Stimulated activated effector memory CD8-positive, alpha-beta T cell treated with anti-CD3 and anti-CD28 coated beads, Interleukin-12 subunit alpha, Interleukin-12 subunit beta, amount 100 ng/mL, for 72 hours (primary cell): ENCODE data around the gene SARS2.

Experiments
- ATAC-seq: fragments of 150-1000 bp; cut with Tn5 transposase; 2 replicates; pipeline ENCODE4 v1.10.0; 2021
- DNase-seq, 2 donors: peaks; one replicate each; pipeline ENCODE4 v3.0.0; 2021 to 2022; ENCODE audit warnings: low spot score in 2 of 2
- H3K27ac Mint-ChIP-seq: one replicate; pipeline ENCODE4 v1.8.0; 2022; ENCODE audit warnings: mild to moderate bottlenecking, mixed read lengths
- H3K36me3 Mint-ChIP-seq: one replicate; pipeline ENCODE4 v1.8.0; 2022; ENCODE audit warnings: mild to moderate bottlenecking, mixed read lengths
- H3K4me1 Mint-ChIP-seq: one replicate; pipeline ENCODE4 v1.8.0; 2022; ENCODE audit warnings: mixed read lengths
- H3K4me3 Mint-ChIP-seq: one replicate; pipeline ENCODE4 v1.8.0; 2022; ENCODE audit warnings: mild to moderate bottlenecking, mixed read lengths
- H3K9me3 Mint-ChIP-seq: one replicate; pipeline ENCODE4 v1.8.0; 2022; ENCODE audit warnings: mixed read lengths

SARS2 gene

DNA sequence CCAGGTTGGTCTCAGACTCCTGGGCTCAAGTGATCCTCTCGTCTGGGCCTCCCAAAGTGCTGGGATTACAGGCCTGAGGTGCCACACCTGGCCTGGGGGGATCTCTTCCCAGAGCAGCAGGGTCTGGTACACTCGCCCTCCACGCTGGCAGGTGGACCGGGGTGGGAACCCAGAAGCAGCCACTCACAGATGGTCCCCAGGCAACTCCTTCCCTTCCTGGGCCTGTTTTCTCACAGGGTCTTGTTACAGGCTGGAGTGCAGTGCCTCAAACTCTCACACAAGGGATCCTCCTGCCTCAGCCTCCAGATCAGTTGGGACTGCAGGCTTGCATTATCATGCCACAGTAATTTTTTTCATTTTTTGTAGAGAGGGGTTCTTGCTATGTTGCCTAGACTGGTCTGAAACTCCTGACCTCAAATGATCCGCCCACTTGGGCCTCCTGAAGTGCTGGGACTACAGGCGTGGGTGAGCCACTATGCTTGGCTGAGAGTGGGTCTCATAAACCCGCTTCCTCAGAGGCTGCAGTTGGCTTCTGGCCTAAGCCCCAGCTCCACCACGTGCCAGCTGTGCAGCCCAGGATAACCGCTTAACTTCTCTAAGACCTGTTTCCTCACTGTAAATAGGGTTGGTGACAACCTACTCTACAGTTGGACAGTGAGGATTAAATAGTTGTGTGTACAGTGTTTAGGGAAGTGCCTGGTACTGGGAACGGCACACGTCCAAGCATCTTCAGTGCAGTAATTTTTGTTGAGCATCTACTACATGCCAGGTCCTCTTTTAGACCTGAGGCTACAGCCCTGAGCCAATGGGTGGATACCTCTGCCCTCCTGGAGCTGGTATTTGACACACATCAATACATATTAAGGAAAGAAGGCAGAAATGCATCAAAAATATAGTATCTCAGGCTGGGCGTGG lies 17.7 kb downstream of the SARS2 start:
- ATAC-seq: peak; percentile 48
- peaks cover 20% of the 10 kb centered on the region for H3K36me3 Mint-ChIP-seq

DNA sequence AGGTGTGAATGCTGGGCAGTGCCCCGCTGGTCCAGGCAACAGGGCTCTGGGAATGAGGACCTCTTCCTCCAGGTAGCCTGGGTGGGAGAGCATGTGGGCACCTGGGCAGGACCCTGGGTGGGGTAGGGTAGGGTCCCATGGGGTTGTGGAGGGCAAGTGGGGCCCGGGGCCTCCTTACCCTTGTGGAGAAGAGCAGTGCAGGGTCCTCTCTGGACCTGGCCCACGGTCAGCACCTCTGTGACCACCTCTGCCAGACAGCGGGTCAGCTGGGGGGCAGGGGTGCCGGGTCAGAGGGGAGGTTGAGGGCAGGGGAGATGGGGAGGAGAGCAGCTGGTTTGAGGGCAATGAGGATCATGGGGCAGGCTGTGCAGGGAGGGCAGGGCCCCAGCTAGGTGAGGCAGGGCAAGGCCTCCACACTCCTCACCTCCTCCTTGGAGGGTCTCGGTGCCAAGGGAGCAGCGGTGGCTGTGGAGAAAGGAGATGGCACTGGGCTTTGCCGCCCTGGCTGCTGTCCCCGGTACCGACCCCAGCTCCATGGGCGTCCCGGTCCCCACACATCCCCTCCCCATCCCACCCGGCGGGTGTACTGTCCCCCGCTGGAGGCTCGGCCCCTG lies 19.1 kb downstream of the SARS2 start:
- Mint-ChIP-seq H3K4me1 (peaks cover 23% of the 10 kb centered on the region), H3K9me3 (no peaks in the 10 kb centered on the region), H3K36me3 (peaks cover 34% of the 10 kb centered on the region), H3K4me3 (no peak overlapping the region), H3K27ac (no peak overlapping the region)
- DNase-seq (no peak), ATAC-seq (no peak)

More for the DNA sequence above, 17.7 kb downstream of the SARS2 start:
- peak overlapping the region; percentile 67 for H3K27ac Mint-ChIP-seq
- H3K4me3 Mint-ChIP-seq: no peak overlapping the region
- H3K4me1 Mint-ChIP-seq: peaks cover 16% of the 10 kb centered on the region
- no peaks in the 10 kb centered on the region for H3K9me3 Mint-ChIP-seq
- no peak for DNase-seq

DNA sequence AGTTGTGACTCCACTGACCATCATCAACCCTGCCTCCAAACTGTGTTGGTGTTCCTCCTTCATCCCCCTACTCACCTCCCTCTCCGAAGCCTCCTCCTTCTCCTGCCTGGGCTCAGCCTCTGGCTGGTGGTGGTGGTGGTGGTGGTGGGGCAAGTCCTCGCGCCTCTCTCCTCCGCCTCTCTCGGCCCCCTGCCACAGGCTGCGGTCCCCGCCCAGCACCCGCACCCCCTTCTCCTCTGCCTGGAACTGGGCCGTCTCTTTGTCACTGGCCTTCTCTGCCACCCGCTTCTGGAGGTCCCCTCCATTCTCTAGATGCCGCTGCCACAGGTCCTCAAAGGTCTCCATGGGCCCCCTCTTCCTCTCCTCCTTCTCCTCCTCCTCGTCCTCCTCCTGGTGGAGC lies 20.1 kb downstream of the SARS2 start:
- Mint-ChIP-seq H3K4me3 (no peak overlapping the region), H3K27ac (peak overlapping the region; percentile 69), H3K4me1 (peaks cover 23% of the 10 kb centered on the region), H3K36me3 (peaks cover 44% of the 10 kb centered on the region), H3K9me3 (no peaks in the 10 kb centered on the region)
- DNase-seq: no peak
- ATAC-seq: no peak

DNA sequence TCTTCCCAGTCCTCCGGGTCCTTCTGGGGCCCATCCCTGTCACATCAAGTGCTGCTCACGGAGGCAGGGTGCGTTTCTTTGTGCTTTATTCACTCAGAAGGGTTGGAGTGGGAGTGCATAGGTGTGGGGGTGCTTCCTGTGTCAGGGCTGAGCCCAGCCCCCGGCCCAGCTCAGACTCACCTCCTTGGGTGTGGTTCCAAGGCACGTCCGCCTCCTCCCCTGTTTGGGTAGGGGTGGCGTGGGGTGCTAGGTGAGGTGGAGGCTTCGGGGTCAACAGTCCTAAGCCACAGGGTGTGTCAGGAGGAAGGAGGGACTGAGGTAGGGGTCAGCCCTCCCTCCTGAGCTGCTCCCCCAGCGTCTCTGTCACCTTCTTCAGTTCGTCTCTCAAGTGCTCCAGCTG lies 21.7 kb downstream of the SARS2 start:
- Mint-ChIP-seq H3K27ac (peak overlapping the region; percentile 81), H3K9me3 (no peaks in the 10 kb centered on the region), H3K4me1 (peaks cover 31% of the 10 kb centered on the region), H3K36me3 (peaks cover 59% of the 10 kb centered on the region), H3K4me3 (no peak overlapping the region)
- ATAC-seq: no peak
- DNase-seq: no peak

DNA sequence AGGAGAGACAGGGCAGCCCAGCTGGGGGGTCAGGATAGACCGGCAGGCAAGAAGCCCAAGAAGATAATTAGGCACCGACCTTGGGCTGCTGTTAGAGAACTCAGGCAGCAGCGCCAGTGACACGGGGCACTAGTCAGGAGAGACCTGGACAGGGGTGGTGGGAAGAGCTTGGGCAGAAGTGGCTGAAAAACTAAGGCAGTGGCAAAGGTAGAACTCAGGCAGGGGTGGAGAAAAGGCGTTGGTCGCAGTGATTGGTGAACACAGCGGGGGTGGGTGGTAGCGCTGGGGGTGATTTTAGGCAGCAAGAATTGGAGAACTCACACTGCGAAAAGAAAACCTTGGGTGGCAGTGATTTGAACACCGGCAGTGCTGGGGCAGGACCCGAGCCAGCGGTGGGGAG lies 22.9 kb downstream of the SARS2 start:
- DNase-seq: no peak
- Mint-ChIP-seq H3K9me3 (no peaks in the 10 kb centered on the region), H3K4me3 (no peak overlapping the region), H3K4me1 (peaks cover 25% of the 10 kb centered on the region), H3K27ac (peak overlapping the region; percentile 81), H3K36me3 (peaks cover 72% of the 10 kb centered on the region)
- no peak for ATAC-seq

DNA sequence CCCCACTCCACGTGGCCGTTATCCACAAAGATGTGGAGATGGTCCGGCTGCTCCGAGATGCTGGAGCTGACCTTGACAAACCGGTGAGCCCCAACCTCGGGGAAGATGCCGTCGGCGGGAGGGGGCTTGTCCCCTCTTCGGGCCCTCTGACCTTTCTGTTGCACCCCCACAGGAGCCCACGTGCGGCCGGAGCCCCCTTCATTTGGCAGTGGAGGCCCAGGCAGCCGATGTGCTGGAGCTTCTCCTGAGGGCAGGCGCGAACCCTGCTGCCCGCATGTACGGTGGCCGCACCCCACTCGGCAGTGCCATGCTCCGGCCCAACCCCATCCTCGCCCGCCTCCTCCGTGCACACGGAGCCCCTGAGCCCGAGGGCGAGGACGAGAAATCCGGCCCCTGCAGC lies 23.3 kb downstream of the SARS2 start:
- no peak overlapping the region for H3K4me3 Mint-ChIP-seq
- DNase-seq: no peak
- peak overlapping the region; percentile 81 for H3K27ac Mint-ChIP-seq
- no peaks in the 10 kb centered on the region for H3K9me3 Mint-ChIP-seq
- peaks cover 76% of the 10 kb centered on the region for H3K36me3 Mint-ChIP-seq
- H3K4me1 Mint-ChIP-seq: peaks cover 21% of the 10 kb centered on the region
- ATAC-seq: no peak

DNA sequence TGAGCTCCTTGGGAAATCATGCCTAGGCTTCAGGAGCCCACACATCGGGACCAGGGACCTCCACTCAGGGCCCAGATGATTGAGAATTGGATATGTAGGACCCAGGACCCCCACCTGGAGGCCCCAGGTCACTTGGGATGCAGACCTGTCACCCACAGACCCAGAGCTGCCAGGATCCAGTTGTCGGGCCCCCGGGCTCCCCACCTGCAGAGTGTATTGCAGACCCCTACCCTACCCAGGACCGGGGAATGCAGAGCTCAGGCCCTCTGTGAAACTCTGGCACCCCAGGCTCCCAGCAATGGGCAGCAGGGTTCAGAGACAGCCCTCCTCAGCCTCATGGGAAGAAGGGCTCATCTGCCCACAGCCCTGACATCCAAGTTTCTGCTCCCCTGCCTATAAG lies 24.9 kb downstream of the SARS2 start:
- H3K4me1 Mint-ChIP-seq: peaks cover 22% of the 10 kb centered on the region
- no peak for DNase-seq
- peaks cover 79% of the 10 kb centered on the region for H3K36me3 Mint-ChIP-seq

DNA sequence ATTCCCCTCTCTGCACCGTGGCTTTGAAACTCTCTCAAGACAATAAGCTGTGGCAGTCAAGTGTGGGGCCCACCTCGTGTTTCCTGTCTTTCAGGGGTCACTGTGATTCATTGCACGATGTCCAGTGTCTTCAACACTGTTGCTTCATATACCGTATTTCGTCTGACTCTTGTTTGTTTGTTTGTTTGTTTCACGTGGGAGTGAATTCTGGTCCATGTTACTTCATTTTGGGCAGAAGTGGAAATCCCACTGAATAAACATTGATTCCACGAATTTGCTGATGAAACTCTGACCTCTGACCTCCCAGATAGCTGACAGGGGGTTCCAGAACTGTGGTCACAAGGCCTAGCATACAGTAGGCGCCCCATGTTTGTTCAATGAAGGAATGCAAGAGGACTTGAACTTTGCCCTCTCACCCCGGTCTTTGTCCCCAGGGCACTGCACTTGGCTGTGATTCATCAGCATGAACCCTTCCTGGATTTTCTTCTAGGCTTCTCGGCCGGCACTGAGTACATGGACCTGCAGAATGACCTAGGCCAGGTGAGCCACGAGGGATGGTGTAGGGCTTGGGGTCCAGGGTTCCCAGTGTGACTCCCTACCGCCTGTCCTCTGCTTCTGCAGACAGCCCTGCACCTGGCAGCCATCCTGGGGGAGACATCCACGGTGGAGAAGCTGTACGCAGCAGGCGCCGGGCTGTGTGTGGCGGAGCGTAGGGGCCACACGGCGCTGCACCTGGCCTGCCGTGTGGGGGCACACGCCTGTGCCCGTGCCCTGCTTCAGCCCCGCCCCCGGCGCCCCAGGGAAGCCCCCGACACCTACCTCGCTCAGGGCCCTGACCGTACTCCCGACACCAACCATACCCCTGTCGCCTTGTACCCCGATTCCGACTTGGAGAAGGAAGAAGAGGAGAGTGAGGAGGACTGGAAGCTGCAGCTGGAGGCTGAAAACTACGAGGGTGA lies 25.7 kb downstream of the SARS2 start:
- Mint-ChIP-seq H3K36me3 (peaks cover 86% of the 10 kb centered on the region), H3K9me3 (no peaks in the 10 kb centered on the region), H3K27ac (peak overlapping the region; percentile 11)

More for the DNA sequence above, 24.9 kb downstream of the SARS2 start:
- no peak for ATAC-seq
- Mint-ChIP-seq H3K4me3 (no peak overlapping the region), H3K9me3 (no peaks in the 10 kb centered on the region), H3K27ac (no peak overlapping the region)

DNA sequence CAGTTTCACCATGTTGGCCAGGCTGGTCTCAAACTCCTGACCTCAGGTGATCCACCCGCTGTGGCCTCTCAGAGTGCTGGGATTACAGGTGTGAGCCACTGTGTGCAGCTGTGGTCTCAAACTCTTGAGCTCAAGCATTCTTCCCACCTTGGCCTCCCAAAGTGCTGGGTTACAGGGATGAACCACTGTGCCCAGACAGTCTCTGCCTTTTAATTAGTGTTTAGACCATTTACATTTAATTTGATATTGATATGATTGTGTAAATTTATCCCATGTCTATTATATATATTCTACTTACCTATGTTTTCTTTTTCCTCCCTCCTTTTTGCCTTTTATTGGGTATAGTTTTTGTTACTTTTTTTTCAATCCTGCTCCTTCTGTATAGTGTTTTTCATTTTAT lies 28.9 kb downstream of the SARS2 start:
- DNase-seq: no peak
- Mint-ChIP-seq H3K36me3 (peaks cover 72% of the 10 kb centered on the region), H3K4me1 (peaks cover 38% of the 10 kb centered on the region), H3K9me3 (no peaks in the 10 kb centered on the region), H3K4me3 (peak overlapping the region; percentile 82), H3K27ac (peak overlapping the region; percentile 46)
- ATAC-seq: no peak

More for the DNA sequence above, 25.7 kb downstream of the SARS2 start:
- H3K4me3 Mint-ChIP-seq: no peak overlapping the region
- ATAC-seq (no peak), DNase-seq (no peak)
- H3K4me1 Mint-ChIP-seq: peaks cover 23% of the 10 kb centered on the region

DNA sequence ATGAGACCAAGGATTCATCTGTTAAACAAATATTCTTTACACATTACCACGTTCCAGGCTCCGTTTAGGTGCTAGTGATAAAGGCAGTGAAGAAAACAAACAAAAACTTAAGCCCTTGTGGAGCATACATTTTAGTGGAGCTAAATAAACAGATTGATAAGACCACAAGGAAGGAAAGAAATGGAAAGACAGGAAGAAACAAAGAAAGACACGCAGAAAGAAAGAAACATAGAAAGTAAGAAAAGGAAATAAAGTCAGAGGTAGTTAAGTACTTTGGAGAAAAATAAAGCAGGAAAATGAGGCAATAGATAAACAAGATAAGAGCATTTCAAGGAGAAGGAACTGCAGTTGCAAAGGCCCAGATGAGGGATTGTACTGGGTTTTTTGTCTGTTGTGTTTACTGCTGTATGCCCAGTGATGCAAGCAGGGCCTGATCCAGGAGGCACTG lies 29.8 kb downstream of the SARS2 start:
- no peak for DNase-seq
- ATAC-seq: no peak
- peak overlapping the region; percentile 88 for H3K27ac Mint-ChIP-seq
- H3K36me3 Mint-ChIP-seq: peaks cover 63% of the 10 kb centered on the region
- no peaks in the 10 kb centered on the region for H3K9me3 Mint-ChIP-seq
- H3K4me3 Mint-ChIP-seq: peak overlapping the region; percentile 82
- H3K4me1 Mint-ChIP-seq: peaks cover 38% of the 10 kb centered on the region

DNA sequence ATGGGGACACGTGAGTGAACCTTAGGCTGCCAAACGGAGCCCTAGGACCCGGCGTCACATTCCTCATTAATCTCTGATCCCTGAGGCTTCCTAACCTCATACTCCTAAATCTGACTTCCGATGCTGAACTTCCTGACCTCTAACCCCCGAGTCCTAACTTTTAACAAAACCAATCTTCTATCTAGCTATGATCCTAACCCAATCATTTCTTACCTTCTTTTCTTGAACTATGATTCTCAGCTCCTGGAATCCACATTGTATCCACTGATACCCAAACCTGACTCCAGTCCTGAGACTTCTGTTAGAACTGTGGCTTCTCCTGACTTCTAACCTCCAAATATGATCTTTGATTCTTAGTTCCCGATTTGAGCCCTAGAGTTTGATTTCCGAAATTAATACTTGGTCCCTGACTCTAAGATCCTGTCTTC lies 30.3 kb downstream of the SARS2 start:
- Mint-ChIP-seq H3K4me1 (peaks cover 43% of the 10 kb centered on the region), H3K36me3 (peaks cover 57% of the 10 kb centered on the region), H3K4me3 (peak overlapping the region; percentile 82), H3K27ac (peak overlapping the region; percentile 88), H3K9me3 (no peaks in the 10 kb centered on the region)
- no peak for DNase-seq
- no peak for ATAC-seq

DNA sequence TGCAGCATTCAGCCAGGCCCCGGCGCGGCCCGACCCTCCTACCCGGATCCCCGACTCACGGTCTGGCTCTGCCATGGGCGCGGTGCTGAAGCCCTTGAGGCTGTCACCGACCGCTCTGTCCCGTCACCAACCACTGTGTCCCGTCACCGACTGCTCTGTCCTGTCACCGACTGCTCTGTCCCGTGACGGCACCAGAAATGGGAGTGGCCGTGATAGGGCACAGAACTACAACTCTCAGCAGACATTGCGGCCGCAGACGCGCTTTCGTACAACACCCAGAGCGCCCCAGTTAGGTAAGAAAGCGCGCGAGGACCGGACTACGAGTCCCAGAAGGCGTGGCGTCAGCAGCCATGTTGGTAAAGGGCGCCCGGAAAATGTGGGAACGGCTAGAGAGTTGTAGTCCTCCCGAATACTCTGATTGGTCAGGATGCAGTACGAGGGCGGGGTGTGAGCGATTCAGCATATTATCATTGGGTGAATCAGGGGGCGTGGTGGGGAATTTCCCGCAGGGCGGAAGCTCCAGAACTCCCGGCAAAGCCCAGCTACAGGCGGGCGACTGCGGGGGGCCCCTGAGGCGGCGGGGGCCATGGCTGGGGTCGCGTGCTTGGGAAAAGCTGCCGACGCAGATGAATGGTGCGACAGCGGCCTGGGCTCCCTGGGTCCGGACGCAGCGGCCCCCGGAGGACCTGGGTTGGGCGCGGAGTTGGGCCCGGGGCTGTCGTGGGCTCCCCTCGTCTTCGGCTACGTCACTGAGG lies 30.9 kb downstream of the SARS2 start, which contains the start of the genes NFKBIB and SIRT2:
TSS of gene NFKBIB (plus strand) at position 523 of the 755 bp plus-strand sequence. CDS start at position 587, 64 bp downstream.
TSS of gene SIRT2 (minus strand) at position 172 of the 755 bp plus-strand sequence. CDS start at position 75, 97 bp downstream.
- Mint-ChIP-seq H3K36me3 (peaks cover 54% of the 10 kb centered on the region), H3K4me3 (peak within 1 kb of the TSS; percentile 82), H3K9me3 (no peaks in the 10 kb centered on the region), H3K27ac (peak within 1 kb of the TSS; percentile 88), H3K4me1 (peaks cover 47% of the 10 kb centered on the region)
- peak; percentile 86 to 99 for DNase-seq
- peak; percentile 96 for ATAC-seq

DNA sequence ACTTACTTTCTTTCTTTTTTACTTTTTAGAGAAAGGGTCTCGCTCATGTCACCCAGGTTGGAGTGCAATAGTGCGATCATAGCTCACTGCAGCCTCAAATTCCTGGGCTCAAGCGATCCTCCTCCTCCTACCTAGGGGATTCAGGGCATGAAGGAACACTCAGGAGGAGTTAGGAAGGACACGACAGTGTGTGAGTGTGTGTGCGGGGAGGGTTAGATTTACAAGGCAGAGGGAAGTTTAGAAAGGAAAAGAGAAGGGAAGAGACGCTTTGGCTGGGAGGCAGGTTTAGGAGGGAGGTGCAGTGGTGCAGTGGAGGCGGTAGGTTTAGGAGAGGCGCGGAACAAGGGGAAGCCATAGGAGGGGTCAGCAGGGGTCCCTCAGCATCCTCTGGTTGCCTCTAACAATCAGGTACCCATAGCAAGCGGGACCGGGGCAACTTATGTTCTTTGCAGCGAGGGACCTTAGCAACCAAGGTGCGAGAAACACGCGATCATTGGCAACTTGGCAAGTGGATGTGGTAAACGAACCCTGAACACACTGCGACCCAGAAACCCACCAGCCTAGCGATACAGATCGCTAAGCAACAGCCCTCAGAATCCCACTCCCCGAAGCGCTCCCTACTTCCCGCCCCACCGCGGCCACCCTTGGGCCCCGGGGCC lies 31.6 kb downstream of the SARS2 start:
- Mint-ChIP-seq H3K4me1 (peaks cover 43% of the 10 kb centered on the region), H3K4me3 (peak overlapping the region; percentile 82), H3K36me3 (peaks cover 54% of the 10 kb centered on the region), H3K27ac (peak overlapping the region; percentile 88), H3K9me3 (no peaks in the 10 kb centered on the region)
- ATAC-seq: no peak
- no peak for DNase-seq

DNA sequence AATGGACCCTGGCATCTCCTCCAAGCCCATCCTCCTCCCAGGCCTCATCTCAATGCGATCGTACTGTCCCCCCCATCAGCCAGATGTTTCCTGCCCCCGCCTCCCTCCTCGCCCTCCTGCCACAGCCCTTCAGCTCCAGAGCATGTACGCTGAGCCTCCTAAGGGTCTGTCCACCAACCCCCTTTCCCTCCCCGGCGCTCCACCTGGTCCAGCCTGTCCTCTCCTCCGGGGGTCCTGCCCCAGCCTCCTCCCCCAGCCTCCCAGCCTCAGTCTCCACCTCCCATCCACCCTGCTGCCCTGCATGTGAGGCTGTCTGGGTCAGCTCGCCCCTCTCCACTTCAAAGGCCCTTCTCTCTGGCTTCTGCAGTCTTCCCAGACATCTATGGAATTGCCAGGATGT lies 35.6 kb downstream of the SARS2 start:
- no peak for DNase-seq
- H3K4me1 Mint-ChIP-seq: peaks cover 36% of the 10 kb centered on the region
- H3K4me3 Mint-ChIP-seq: no peak overlapping the region
- ATAC-seq: no peak
- H3K36me3 Mint-ChIP-seq: peaks cover 33% of the 10 kb centered on the region
- no peaks in the 10 kb centered on the region for H3K9me3 Mint-ChIP-seq
- H3K27ac Mint-ChIP-seq: peak overlapping the region; percentile 78
